B cell (primary cell): Measurements from ENCODE around the gene NUCB2. TPM values are rescaled to one million over a fixed set of nuclear protein-coding genes. Genes with fewer than 3 reads are reported as not detected.
A peak's percentile ranks its signal among the peaks of the same experiment; 100 is the strongest.

ENCODE experiments used
- ATAC-seq: fragments of 200-7000 bp; cut with Tn5 transposase; one replicate; pipeline ENCODE4 v1.10.0; 2021; ENCODE audit warnings: low read depth, mild to moderate bottlenecking, moderate number of reproducible peaks, moderate library complexity
- CTCF ChIA-PET: fragments of 350-600 bp; sonication (Branson Sonifier 250); formaldehyde crosslinking; loops from one replicate; lab custom pipeline; 2021; ENCODE audit warnings: antibody characterized with exemption, inconsistent platforms; lab: Charles Lee
- POLR2A ChIA-PET: fragments of 350-600 bp; sonication (Branson Sonifier 250); formaldehyde crosslinking; loops from one replicate; lab custom pipeline; 2021; ENCODE audit warnings: antibody characterized with exemption; lab: Charles Lee
- DNase-seq: peaks from one replicate; pipeline ENCODE4 v3.0.0; 2013
- H2AFZ ChIP-seq: 2 replicates; pipeline ENCODE4 v1.6.1; 2012; ENCODE audit warnings: mild to moderate bottlenecking, low read depth, low read length; ENCODE audit not compliant: insufficient read depth, poor library complexity, severe bottlenecking
- H3K27ac ChIP-seq, 2 donors: 1 replicate in 1 of 2; 2 replicates in 1 of 2; pipeline ENCODE4 v1.5.1; 2012 to 2013; ENCODE audit warnings: low read length in 2 of 2, mild to moderate bottlenecking in 2 of 2, moderate library complexity in 1 of 2
- H3K27me3 ChIP-seq, 4 experiments: fragments of 200-600 bp in 1 of 4; sonication (generic) in 1 of 4; replicated peaks in 1 of 4; 1 replicate in 2 of 4; 2 replicates in 2 of 4; pipeline versions ENCODE4 v1.6.1 to v1.7.0; 2013 to 2016; ENCODE audit warnings: low read length in 3 of 4, mild to moderate bottlenecking in 2 of 4, mixed read lengths in 1 of 4, moderate library complexity in 1 of 4; ENCODE audit not compliant: insufficient read depth in 4 of 4, control insufficient read depth in 3 of 4; ENCODE audit errors: control extremely low read depth in 1 of 4
- H3K36me3 ChIP-seq, 2 experiments: replicated peaks in 1 of 2; 1 replicate in 1 of 2; 2 replicates in 1 of 2; pipeline versions ENCODE4 v1.6.1 to v1.7.1; 2013; ENCODE audit warnings: low read length in 1 of 2; ENCODE audit not compliant: insufficient read depth in 2 of 2, control insufficient read depth in 1 of 2; ENCODE audit errors: control extremely low read depth in 1 of 2, extremely low read depth in 1 of 2
- H3K4me1 ChIP-seq, 2 donors: fragments of 200-600 bp in 1 of 2; sonication (generic) in 1 of 2; 1 replicate in 1 of 2; 2 replicates in 1 of 2; pipeline versions ENCODE4 v1.5.1 to v1.6.1; 2013 to 2017; ENCODE audit warnings: low read length in 2 of 2; ENCODE audit not compliant: control insufficient read depth in 2 of 2, insufficient read depth in 2 of 2
- H3K4me2 ChIP-seq: replicated peaks from 2 replicates; pipeline ENCODE3; 2012; ENCODE audit warnings: mild to moderate bottlenecking, low read depth, low read length; ENCODE audit not compliant: poor library complexity, severe bottlenecking
- H3K4me3 ChIP-seq, 5 experiments: fragments of 200-600 bp in 1 of 5; sonication (generic) in 1 of 5; 1 replicate in 3 of 5; 2 replicates in 2 of 5; pipeline versions ENCODE4 v1.5.1 to v1.7.0; 2011 to 2016; ENCODE audit warnings: low read length in 4 of 5, mild to moderate bottlenecking in 4 of 5, low read depth in 2 of 5, control low read depth in 1 of 5, moderate library complexity in 1 of 5; ENCODE audit not compliant: insufficient read depth in 1 of 5; ENCODE audit errors: control extremely low read depth in 1 of 5, extremely low read depth in 1 of 5
- H3K79me2 ChIP-seq: fragments of 200-600 bp; sonication (generic); one replicate; pipeline ENCODE4 v1.6.0; 2016; ENCODE audit warnings: low read length; ENCODE audit not compliant: control insufficient read depth, insufficient read depth
- H3K9ac ChIP-seq: fragments of 200-600 bp; sonication (generic); 2 replicates; pipeline ENCODE4 v1.6.1; 2017; ENCODE audit warnings: mild to moderate bottlenecking, low read length, moderate library complexity
- H3K9me3 ChIP-seq, 3 donors: one replicate each; pipeline versions ENCODE4 v1.6.1 to v1.7.1; 2013; ENCODE audit warnings: low read length in 2 of 3; ENCODE audit not compliant: control insufficient read depth in 2 of 3, insufficient read depth in 1 of 3; ENCODE audit errors: control extremely low read depth in 1 of 3
- H4K20me1 ChIP-seq: 2 replicates; pipeline ENCODE4 v1.6.0; 2012; ENCODE audit warnings: mild to moderate bottlenecking, low read length; ENCODE audit not compliant: insufficient read depth, control insufficient read depth, poor library complexity, severe bottlenecking
- H3K27ac Mint-ChIP-seq: one replicate; pipeline ENCODE4 v1.8.0; 2021; ENCODE audit warnings: mixed read lengths
- H3K27me3 Mint-ChIP-seq: one replicate; pipeline ENCODE4 v1.8.0; 2021; ENCODE audit warnings: mixed read lengths
- H3K4me1 Mint-ChIP-seq: one replicate; pipeline ENCODE4 v1.8.0; 2021; ENCODE audit warnings: mixed read lengths
- H3K4me3 Mint-ChIP-seq: one replicate; pipeline ENCODE4 v1.8.0; 2021; ENCODE audit warnings: mixed read lengths
- H3K9me3 Mint-ChIP-seq: one replicate; pipeline ENCODE4 v1.8.0; 2022; ENCODE audit warnings: mixed read lengths; ENCODE audit not compliant: insufficient read depth
- EZH2 ChIP-seq: IDR thresholded peaks from 2 replicates; pipeline ENCODE4 v1.6.1; 2012; ENCODE audit warnings: borderline replicate concordance, low read depth, mild to moderate bottlenecking, moderate library complexity, low read length; ENCODE audit not compliant: insufficient read depth, poor library complexity, severe bottlenecking
- WGBS: methylation state at CpG from one replicate; pipeline ENCODE4 v1.1.5; 2013; ENCODE audit warnings: missing lambda C conversion rate; ENCODE audit not compliant: insufficient coverage; 5-methylcytosine and 5-hydroxymethylcytosine counted together
- intact Hi-C: fragments of 100-400 bp; cut with micrococcal nuclease; formaldehyde crosslinking; loops from one replicate; pipeline ENCODE4 v1.10.0; 2022
- polyA plus RNA-seq: library from polyadenylated mRNA; depleted of rRNA; stranded (reverse); fragments of >200 nt; gene quantifications from 2 replicates; pipeline ENCODE4 v1.2.3, GENCODE V29; 2012
- total RNA-seq, 2 donors: library from RNA; stranded (reverse); fragments of 120-200 nt in 1 of 2; gene quantifications; 1 replicate in 1 of 2; 2 replicates in 1 of 2; pipeline versions ENCODE4 v1.2.3 to v1.2.4, GENCODE V29; 2013 to 2022
- TF ChIP-seq, protein P1 (sequence below): fragments of 200-600 bp; IDR thresholded peaks from one replicate; pipeline ENCODE4 v1.8.0; 2022; ENCODE audit warnings: antibody characterized with exemption, mild to moderate bottlenecking

Gene NUCB2
- total and polyA plus RNA-seq, 2 donors (not counting 1 experiment from before 2014, with no cell fraction given) = 1.8 to 6.8 TPM

DNA sequence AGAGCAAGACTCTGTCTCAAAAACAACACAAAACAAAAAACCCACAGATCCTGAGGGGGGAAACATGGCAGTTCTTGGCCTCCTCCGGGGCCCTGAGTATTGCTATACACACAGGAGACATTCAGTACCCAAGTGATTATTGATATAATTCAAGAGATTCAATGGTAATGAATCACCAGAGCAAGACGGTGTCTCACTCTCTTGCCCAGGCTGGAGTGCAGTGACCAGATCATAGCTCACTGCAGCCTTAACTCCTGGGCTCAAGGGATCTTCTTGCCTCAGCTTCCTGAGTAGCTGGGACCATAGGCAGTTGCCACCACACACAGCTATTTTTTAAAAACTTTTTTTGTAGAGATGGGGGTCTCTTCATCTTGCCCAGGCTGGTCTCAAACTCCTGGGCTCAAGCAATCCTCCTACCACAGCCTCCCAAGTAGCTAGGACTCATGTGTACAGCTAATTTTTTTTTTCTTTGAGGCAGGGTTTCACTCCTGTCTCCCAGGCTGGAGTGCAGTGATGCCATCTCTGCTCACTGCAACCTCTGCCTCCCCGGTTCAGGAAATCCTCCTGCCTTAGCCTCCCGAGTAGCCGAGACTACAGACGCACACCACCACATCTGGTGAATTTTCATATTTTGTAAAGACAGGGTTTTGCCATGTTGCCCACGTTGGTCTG lies 46.9 kb upstream of the NUCB2 start:
- Histone ChIP-seq H3K27ac (no peak overlapping the region), H3K79me2 (no peaks in the 10 kb centered on the region), H3K4me1 (peaks cover 4 to 17% of the 10 kb centered on the region in 2 donors), H3K9me3 (peaks cover 0 to 2% (median 0%) of the 10 kb centered on the region in 3 donors), H3K4me3 (no peak overlapping the region), H3K4me2 (peak overlapping the region; percentile 63), H3K9ac (no peak overlapping the region), H3K27me3 (no peaks in the 10 kb centered on the region), H2AFZ (no peak overlapping the region), H4K20me1 (no peaks in the 10 kb centered on the region), H3K36me3 (no peaks in the 10 kb centered on the region)
- Mint-ChIP-seq H3K27ac (no peak overlapping the region), H3K9me3 (no peaks in the 10 kb centered on the region), H3K4me1 (peaks cover 11% of the 10 kb centered on the region), H3K27me3 (no peaks in the 10 kb centered on the region), H3K4me3 (no peak overlapping the region)
- no peak for DNase-seq
- TF ChIP-seq, protein P1, sequence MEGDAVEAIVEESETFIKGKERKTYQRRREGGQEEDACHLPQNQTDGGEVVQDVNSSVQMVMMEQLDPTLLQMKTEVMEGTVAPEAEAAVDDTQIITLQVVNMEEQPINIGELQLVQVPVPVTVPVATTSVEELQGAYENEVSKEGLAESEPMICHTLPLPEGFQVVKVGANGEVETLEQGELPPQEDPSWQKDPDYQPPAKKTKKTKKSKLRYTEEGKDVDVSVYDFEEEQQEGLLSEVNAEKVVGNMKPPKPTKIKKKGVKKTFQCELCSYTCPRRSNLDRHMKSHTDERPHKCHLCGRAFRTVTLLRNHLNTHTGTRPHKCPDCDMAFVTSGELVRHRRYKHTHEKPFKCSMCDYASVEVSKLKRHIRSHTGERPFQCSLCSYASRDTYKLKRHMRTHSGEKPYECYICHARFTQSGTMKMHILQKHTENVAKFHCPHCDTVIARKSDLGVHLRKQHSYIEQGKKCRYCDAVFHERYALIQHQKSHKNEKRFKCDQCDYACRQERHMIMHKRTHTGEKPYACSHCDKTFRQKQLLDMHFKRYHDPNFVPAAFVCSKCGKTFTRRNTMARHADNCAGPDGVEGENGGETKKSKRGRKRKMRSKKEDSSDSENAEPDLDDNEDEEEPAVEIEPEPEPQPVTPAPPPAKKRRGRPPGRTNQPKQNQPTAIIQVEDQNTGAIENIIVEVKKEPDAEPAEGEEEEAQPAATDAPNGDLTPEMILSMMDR = no peak
- no peak for TF ChIP-seq EZH2
- intact Hi-C loops = loop anchor here (1.0 to 5.0 kb wide), 2 partner anchors 47 to 123 kb away; partner anchors contain the start of genes NCR3LG1 and NUCB2
- CTCF ChIA-PET = interaction anchor here (0.6 to 2.5 kb wide), 18 partner anchors 7 to 318 kb away, joined by 3 to 11 read pairs (median 5); partner anchors contain the start of genes NUCB2 and PIK3C2A
- ATAC-seq = no peak
- POLR2A ChIA-PET = no interaction called here
- WGBS = 0% methylated on average over 1 of the region's 7 CpGs
